Type B pancreatic cell (in vitro differentiated cells): ENCODE results near the gene TIAM2. TPM values are rescaled to one million over a fixed set of nuclear protein-coding genes. Genes with fewer than 3 reads are reported as not detected.
"Not testable (repeated sequence)": the region's sequence is repeated elsewhere in the genome, so short reads cannot be mapped to it uniquely, and the experiment has no call there.

ENCODE experiments used
- DNase-seq: peaks from one replicate; pipeline ENCODE4 v3.0.0; 2021; ENCODE audit warnings: mixed read lengths; ENCODE audit not compliant: unreplicated experiment; ENCODE audit errors: extremely low spot score
- H3K27ac Mint-ChIP-seq: 2 replicates; pipeline ENCODE4 v1.8.0; 2021; ENCODE audit warnings: mild to moderate bottlenecking, mixed read lengths
- H3K27me3 Mint-ChIP-seq: 2 replicates; pipeline ENCODE4 v1.8.0; 2021; ENCODE audit warnings: mixed read lengths
- H3K36me3 Mint-ChIP-seq: 2 replicates; pipeline ENCODE4 v1.8.0; 2021; ENCODE audit warnings: mixed read lengths
- H3K4me1 Mint-ChIP-seq: one replicate; pipeline ENCODE4 v1.8.0; 2021; ENCODE audit warnings: mixed read lengths; ENCODE audit not compliant: unreplicated experiment
- H3K4me3 Mint-ChIP-seq: 2 replicates; pipeline ENCODE4 v1.8.0; 2021; ENCODE audit warnings: mild to moderate bottlenecking, mixed read lengths
- H3K9me3 Mint-ChIP-seq: 2 replicates; pipeline ENCODE4 v1.8.0; 2021; ENCODE audit warnings: mixed read lengths
- total RNA-seq: library from RNA; stranded (reverse); gene quantifications from 2 replicates; pipeline ENCODE4 v1.2.1, GENCODE V29; 2021; ENCODE audit warnings: low replicate concordance
- TF ChIP-seq, protein P1 (sequence below): fragments of 200-600 bp; sonication (generic); conservative IDR thresholded peaks from 2 replicates; pipeline ENCODE4 v1.5.0; 2021; ENCODE audit warnings: antibody characterized with exemption, mild to moderate bottlenecking

Gene TIAM2
- total RNA-seq, 1 donor from 2014 or later: 13.5 TPM

- Mint-ChIP-seq H3K36me3 (peaks cover 6% of the 10 kb centered on the region), H3K4me3 (no peak overlapping the region), H3K27ac (no peak overlapping the region), H3K4me1 (peaks cover 8% of the 10 kb centered on the region), H3K27me3 (peaks cover 6% of the 10 kb centered on the region), H3K9me3 (no peaks in the 10 kb centered on the region)
- TF ChIP-seq, protein P1, sequence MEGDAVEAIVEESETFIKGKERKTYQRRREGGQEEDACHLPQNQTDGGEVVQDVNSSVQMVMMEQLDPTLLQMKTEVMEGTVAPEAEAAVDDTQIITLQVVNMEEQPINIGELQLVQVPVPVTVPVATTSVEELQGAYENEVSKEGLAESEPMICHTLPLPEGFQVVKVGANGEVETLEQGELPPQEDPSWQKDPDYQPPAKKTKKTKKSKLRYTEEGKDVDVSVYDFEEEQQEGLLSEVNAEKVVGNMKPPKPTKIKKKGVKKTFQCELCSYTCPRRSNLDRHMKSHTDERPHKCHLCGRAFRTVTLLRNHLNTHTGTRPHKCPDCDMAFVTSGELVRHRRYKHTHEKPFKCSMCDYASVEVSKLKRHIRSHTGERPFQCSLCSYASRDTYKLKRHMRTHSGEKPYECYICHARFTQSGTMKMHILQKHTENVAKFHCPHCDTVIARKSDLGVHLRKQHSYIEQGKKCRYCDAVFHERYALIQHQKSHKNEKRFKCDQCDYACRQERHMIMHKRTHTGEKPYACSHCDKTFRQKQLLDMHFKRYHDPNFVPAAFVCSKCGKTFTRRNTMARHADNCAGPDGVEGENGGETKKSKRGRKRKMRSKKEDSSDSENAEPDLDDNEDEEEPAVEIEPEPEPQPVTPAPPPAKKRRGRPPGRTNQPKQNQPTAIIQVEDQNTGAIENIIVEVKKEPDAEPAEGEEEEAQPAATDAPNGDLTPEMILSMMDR: no peak
- no peak for DNase-seq
Observed at GRCh38 chr6:155215906-155216305, 220.8 kb downstream of the TIAM2 start.

DNA sequence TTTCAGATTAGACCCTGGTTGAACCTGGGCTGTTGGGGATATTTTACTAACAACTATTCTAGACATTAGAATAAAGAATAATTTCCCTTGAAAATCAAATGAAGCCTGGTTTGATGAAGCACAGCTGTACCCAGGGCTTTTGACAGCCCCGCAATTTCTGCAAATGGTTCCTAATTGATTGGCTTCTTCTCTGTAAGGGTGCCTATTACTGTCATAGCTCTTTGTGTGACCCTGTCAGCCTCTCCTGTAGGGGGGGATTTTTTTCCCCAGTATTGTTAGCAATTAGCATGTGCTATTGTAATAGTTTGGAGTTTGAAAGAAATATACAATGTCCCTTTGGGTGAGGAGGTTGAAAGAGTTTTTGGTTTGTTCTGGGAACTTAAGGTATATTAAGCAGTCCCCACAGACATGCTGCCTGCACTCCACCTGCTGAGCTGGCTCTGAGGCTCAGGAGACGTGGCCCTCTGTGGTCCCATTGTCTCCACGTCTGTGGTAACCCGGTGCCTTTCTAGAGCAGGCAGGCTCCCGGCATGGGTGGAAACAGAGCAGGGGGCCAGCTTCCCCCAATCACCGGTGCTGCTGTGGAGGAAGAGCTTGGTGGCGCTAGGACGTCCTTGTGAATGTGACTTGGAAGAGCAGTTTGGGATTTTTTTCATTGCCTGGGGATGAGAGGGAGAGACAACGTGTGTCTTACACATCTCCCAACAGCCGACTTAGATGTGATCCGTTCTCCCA lies 221.4 kb downstream of the TIAM2 start:
- Mint-ChIP-seq H3K27ac (no peak overlapping the region), H3K9me3 (no peaks in the 10 kb centered on the region), H3K4me3 (no peak overlapping the region), H3K27me3 (peaks cover 6% of the 10 kb centered on the region), H3K36me3 (peaks cover 6% of the 10 kb centered on the region), H3K4me1 (peaks cover 8% of the 10 kb centered on the region)
- DNase-seq: no peak
- TF ChIP-seq, protein P1: no peak

GRCh38 chr6:155218711-155219110 lies 223.6 kb downstream of the TIAM2 start:
- not testable (repeated sequence) for H3K9me3 Mint-ChIP-seq, H3K4me3 Mint-ChIP-seq, H3K27me3 Mint-ChIP-seq, H3K36me3 Mint-ChIP-seq, H3K27ac Mint-ChIP-seq, H3K4me1 Mint-ChIP-seq, DNase-seq

DNA sequence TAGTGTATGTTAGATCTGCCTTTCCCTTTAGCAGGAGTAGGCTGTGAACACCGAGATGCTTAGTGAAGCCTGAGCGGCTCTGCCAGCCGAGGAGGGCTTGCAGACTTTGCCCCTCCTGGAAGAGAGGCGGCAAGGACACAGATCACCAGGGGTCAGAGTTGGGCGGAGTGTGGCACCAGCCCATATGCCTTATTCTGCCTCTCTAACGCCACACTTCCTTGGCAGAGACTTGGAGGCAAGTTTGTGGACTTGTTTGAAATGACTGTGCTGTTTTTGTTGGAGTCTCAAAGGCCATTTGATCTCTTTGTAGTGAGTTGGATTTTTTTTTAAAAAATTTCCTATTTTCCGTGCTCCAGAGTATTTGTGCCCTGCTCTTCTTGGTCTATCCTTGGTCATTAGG lies 224.2 kb downstream of the TIAM2 start:
- TF ChIP-seq, protein P1: no peak
- Mint-ChIP-seq H3K4me1 (peaks cover 10% of the 10 kb centered on the region), H3K36me3 (no peaks in the 10 kb centered on the region), H3K4me3 (no peak overlapping the region), H3K9me3 (no peaks in the 10 kb centered on the region), H3K27ac (no peak overlapping the region), H3K27me3 (peaks cover 6% of the 10 kb centered on the region)
- DNase-seq: no peak

DNA sequence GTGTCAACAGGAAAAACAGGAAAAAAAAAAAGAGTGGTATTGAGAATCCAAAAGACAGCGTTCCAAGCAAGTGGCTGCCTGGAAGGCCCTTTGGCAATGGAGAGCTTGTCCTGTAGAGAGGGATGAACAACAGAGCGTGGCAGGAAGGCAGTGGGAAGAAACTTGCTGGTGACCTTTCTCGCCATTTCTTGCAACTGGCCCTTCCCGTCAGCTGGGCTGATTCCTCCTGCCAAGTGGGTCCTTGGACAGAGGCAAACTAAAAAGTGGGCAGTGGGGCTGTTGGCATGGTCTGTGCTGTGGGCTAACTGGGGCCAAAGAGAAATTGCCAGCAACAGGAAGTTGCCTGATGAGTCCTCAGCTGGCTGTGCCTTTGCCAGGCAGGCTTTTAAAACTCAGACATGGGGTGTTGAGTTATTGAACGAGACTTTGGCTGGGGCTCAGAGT lies 224.8 kb downstream of the TIAM2 start:
- no peak overlapping the region for H3K27ac Mint-ChIP-seq
- H3K4me3 Mint-ChIP-seq: no peak overlapping the region
- peaks cover 6% of the 10 kb centered on the region for H3K27me3 Mint-ChIP-seq
- peaks cover 13% of the 10 kb centered on the region for H3K4me1 Mint-ChIP-seq
- H3K36me3 Mint-ChIP-seq: no peaks in the 10 kb centered on the region
- TF ChIP-seq, protein P1: no peak
- no peak for DNase-seq
- H3K9me3 Mint-ChIP-seq: no peaks in the 10 kb centered on the region

DNA sequence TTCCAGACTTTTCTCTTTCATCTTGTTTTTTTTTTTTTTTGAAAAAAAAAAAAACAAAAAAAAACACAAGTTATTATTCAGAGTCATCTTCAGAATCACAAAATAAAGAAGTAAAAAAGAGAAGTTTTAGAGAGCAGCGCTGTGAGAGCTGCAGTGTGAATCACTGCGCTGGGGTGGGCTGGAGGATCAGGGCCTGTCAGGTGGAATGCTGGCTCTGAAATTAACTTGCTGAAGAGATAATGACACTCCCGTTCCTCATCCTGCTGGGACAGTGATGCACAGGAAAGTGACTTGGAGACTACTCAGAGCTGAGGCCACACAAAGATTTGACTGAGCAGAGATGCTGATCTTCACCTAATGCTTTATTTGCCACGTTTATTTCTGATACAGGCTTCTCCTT lies 226.0 kb downstream of the TIAM2 start:
- Mint-ChIP-seq H3K27me3 (peaks cover 6% of the 10 kb centered on the region), H3K9me3 (no peaks in the 10 kb centered on the region), H3K36me3 (no peaks in the 10 kb centered on the region), H3K4me1 (peaks cover 13% of the 10 kb centered on the region), H3K27ac (no peak overlapping the region), H3K4me3 (no peak overlapping the region)
- TF ChIP-seq, protein P1: no peak
- DNase-seq: no peak
